Measurements from ENCODE around the gene NR4A3.

NR4A3 gene

GRCh38 chr9:99878651-99879050 lies 57.0 kb downstream of the NR4A3 start:
- DNase-seq (ENCODE audit: low read depth), result no peak

GRCh38 chr9:99881769-99882168 lies 60.1 kb downstream of the NR4A3 start:
- DNase-seq (ENCODE audit: low read depth), result no peak

DNA sequence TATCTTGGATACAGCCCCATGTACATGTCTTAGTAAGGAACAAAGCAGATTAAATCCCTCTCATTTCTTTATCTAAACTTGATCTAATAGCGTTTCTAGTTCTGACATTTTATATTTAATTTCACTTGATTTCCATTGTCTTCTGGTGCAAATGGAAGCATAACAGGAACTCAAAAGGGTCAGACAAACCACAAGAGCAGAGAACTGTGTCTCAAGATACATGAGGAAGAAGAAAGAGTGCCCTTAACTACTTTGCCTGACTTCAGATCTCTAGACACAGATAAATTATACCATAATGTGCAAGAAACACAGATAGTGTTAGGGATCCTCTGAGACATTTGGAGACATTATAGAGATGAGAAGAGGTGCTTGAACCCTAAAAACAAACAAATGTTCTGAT lies 64.1 kb downstream of the NR4A3 start:
- DNase-seq (ENCODE audit: low read depth), result no peak

DNA sequence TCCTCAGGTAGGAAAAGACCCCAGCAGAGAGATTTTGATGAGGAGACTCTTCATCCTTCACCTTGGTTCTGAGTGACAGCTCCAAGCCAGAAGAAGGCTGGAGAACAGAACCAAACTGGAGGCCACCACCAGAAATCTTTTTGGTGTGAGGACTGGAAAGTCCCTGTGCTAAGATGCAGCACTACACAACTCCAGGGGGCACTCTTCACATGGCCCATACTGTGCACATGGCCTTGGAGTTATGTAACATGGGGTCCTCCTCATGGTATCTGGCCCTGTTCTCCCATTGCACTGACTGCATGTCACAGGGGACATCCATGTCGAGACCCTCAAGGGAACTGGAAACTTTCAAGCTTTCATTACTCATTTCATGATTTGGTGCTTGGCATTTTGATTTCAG lies 67.4 kb downstream of the NR4A3 start:
- DNase-seq (ENCODE audit: low read depth), result no peak

GRCh38 chr9:99894826-99895225 lies 73.1 kb downstream of the NR4A3 start:
- DNase-seq (ENCODE audit: low read depth), result no peak

DNA sequence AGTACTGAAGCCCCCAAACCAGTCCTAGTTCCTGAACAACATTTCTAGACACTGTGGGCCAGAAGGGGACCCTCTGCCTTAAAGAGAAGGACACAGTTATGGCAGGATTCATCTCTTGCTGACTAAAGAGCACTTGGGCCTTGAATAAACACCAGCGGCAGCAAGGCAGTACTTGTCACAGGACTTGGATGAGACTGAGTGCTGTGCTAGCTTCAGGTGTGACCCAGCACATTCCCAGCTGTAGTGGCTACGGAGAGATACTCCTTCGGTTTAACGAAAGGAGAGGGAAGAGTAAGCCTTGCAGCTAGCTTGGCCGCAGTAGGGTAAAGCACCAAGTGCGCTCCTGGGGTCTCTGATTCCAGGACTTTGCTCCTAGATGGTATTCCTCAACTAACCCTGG lies 73.8 kb downstream of the NR4A3 start:
- DNase-seq (ENCODE audit: low read depth), result no peak

- DNase-seq (ENCODE audit: low read depth), result no peak
Observed at GRCh38 chr9:99896119-99896518, 74.4 kb downstream of the NR4A3 start.

GRCh38 chr9:99903393-99903792 lies 81.7 kb downstream of the NR4A3 start:
- DNase-seq (ENCODE audit: low read depth), result no peak

- no peak for DNase-seq (ENCODE audit: low read depth)
Observed at GRCh38 chr9:99905833-99906402, 84.2 kb downstream of the NR4A3 start.

DNA sequence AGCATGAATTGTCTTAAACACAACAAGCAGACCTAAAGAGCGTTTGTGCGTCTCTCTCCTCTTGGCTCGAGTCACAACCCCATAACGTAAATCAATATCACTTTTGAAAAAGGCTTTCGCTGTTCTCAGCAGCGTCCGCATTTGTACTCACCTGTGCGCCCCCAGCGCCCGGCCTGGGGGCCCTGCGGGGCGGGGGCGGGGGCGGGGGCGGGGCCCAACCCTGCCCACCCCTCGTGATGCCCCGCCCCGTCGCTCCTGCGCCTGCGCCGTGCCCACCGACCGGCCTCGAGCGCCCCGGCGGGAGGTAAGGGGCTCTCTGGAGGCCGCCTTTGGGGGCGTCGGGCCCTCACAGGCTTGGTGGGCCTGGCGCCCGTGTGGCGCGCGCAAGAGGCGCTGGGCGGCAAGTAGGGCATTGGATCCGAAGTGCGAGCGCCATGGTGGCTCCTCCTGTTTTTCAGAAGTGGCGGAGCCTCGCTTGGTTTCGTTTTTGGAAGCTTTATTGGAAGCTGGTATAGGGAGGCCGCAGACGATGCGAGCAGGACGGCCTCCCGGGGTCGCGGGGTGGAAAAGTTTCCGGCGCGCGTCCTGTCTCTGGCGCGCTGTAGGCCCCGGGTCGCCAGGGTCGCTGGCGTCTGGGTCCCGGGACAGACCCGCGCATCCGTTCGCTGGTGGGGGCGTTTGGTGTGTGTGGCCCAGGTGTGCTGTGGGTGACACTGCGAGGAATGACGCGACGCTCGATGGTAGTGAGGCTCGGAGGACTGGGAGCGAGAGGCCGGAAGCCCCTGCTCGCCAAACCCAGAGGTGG lies 84.9 kb downstream of the NR4A3 start, which contains the start of gene STX17:
Gene STX17, plus strand, starts transcription at position 252 of the 805 bp plus-strand sequence. CDS start 8,586 bp downstream, outside the sequence.
- peak; percentile 71 for DNase-seq (ENCODE audit: low read depth)

GRCh38 chr9:99907208-99907532 lies 85.5 kb downstream of the NR4A3 start:
- no peak for DNase-seq (ENCODE audit: low read depth)

GRCh38 chr9:99911600-99911999 lies 89.9 kb downstream of the NR4A3 start:
- DNase-seq (ENCODE audit: low read depth), result no peak
